Suppressor macrophage treated with lipopolysaccharide for 1 hour (primary cell): ENCODE measurements around the gene GRK3.
"Not testable (repeated sequence)": the region's sequence is repeated elsewhere in the genome, so short reads cannot be mapped to it uniquely, and the experiment has no call there.

Experiments used
- DNase-seq, 3 donors: peaks; one replicate each; pipeline ENCODE4 v3.0.0-alpha.2; 2020 to 2022

GRK3 gene

GRCh38 chr22:25702571-25703167 is 138.2 kb downstream of the GRK3 start:
- DNase-seq = peak; percentile 26 to 47 (median 29)

- no peak for DNase-seq
Observed at GRCh38 chr22:25704701-25705100, 140.2 kb downstream of the GRK3 start.

DNA sequence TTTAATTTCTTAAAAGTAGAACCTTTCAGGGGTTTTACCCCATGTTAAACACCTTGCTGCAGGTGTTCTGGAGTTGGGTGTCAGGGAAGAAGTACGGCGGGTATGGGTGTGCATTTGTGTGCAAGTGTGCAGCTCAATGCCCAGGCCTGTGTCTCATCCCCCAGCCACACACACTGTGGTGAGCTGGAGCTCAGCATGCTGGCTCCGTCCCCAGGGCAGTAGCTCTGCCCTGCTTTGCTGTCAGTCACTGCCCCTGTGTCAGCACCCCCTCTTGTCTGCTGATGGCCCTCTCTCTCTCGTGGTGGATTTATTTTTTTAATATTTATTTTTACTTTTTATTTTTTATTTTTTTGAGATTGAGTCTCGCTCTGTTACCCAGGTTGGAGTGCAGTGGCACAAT is 141.7 kb downstream of the GRK3 start:
- DNase-seq = no peak

- DNase-seq = not testable (repeated sequence)
Observed at GRCh38 chr22:25708430-25708829, 144.0 kb downstream of the GRK3 start.

DNA sequence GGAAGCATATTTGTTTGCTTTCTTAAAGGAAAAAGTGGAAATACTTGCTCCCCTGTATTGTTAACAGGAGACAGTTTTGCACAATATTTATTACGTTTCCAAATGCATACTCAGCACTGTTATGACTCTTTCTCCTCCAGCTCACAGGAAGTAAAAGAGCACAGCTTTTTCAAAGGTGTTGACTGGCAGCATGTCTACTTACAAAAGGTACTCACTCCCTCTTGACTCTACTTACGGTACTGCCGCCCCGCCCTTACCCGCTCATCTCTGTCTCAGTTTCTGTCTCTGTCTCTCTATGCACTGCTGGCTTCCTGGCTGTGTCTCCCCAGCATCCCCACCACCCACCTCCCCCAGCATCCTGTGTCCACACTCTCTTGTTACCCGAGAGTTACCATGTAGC is 145.3 kb downstream of the GRK3 start:
- DNase-seq = no peak

DNA sequence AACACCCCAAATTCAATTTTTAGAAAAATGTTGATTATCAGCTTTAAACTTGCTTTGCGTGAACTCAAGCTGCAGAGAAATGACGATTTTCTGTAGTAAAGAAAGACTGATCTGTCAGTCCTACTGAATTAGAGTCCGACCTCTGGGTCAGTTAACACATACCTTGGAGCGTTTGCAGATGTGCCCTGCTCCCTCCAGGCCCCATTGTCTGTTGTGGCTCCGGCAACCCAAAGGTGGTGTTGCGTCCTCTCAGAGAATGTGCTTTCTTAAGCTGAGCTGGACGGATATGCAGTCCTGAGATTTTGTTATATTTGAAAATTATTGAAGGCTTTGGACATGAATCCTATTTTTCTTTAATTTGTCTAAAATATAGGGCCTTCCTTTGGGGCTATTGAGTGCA is 146.0 kb downstream of the GRK3 start:
- DNase-seq = no peak

DNA sequence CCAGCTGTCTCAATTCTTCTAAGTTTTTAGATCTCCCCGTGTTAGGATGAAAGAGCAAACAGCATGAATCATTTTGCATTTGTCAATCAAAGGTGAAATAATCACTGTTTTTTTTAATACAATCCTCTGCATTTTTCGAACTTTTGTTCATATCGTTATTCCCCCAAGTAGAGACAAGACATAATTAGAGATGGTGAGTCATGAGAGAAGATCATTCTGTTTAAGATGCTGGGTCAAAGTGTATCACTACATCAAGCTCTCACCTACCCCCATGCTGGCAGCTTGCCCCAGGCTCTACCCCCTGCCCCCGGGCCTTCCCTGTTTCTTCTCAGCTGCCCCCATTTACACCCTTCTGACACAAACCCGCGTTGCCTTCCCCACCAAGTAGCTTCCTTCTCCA is 147.0 kb downstream of the GRK3 start:
- DNase-seq = no peak

GRCh38 chr22:25712661-25713400 is 148.4 kb downstream of the GRK3 start:
- no peak for DNase-seq

GRCh38 chr22:25714070-25714469 is 149.6 kb downstream of the GRK3 start:
- DNase-seq = no peak

DNA sequence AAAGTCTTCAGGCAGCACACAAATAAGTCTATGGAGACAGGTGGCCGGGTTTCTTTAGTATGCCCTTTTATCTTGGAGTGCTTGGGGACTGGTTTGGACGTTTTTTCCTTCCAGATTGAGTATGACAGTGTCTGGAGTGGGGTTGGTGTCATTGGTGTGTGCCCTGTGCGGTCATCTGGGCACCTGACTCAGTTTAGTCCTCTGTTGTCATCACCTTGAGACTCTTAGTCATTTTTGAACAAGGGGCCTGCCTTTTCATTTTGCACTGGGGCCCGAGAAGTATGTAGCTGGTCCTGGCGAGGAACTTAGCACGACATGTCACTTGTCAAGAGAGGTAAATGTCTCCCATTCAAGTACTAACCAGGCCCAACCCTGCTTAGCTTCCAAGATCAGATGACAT is 150.3 kb downstream of the GRK3 start:
- no peak for DNase-seq

DNA sequence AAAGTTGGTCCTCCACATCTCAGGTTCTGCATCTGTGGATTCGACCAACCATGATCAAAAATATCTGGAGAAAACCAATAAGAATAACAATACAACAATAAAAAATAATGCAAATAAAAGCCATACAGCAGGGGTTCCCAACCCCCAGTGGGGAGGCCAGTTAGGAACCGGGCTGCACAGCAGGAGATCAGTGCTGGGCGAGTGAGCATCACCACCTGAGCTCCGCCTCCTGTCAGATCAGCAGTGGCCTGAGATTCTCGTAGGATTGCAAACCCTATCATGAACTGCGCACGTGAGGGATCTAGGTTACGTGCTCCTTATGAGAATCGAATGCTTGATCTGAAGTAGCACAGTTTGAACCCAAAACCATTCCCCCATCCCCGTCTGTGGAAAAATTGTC is 152.2 kb downstream of the GRK3 start:
- DNase-seq = no peak

GRCh38 chr22:25718135-25718840 is 153.8 kb downstream of the GRK3 start:
- no peak for DNase-seq

GRCh38 chr22:25722223-25722622 is 157.7 kb downstream of the GRK3 start:
- no peak for DNase-seq

- DNase-seq = no peak
Observed at GRCh38 chr22:25722626-25723025, 158.2 kb downstream of the GRK3 start.

GRCh38 chr22:25726241-25726640 is 161.8 kb downstream of the GRK3 start:
- no peak for DNase-seq

DNA sequence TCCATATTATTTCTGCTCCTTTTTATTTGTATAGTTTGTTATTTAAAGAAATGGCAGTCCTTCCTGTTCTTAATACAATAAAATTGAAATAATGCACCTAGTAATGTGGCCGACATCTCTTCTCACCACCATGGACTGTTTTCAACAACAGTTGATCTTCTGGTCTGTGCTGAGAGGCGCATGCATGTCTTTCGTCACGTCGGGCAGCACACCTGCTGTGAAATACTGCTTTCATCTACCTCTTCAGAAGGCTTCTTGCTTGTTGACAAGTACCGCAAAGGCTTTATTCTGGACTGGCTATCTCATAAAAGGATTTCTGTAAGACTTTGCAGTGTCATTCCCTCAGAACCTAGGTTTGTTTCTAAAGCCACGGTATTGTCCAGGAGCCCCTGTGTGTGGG is 163.6 kb downstream of the GRK3 start:
- DNase-seq = no peak

DNA sequence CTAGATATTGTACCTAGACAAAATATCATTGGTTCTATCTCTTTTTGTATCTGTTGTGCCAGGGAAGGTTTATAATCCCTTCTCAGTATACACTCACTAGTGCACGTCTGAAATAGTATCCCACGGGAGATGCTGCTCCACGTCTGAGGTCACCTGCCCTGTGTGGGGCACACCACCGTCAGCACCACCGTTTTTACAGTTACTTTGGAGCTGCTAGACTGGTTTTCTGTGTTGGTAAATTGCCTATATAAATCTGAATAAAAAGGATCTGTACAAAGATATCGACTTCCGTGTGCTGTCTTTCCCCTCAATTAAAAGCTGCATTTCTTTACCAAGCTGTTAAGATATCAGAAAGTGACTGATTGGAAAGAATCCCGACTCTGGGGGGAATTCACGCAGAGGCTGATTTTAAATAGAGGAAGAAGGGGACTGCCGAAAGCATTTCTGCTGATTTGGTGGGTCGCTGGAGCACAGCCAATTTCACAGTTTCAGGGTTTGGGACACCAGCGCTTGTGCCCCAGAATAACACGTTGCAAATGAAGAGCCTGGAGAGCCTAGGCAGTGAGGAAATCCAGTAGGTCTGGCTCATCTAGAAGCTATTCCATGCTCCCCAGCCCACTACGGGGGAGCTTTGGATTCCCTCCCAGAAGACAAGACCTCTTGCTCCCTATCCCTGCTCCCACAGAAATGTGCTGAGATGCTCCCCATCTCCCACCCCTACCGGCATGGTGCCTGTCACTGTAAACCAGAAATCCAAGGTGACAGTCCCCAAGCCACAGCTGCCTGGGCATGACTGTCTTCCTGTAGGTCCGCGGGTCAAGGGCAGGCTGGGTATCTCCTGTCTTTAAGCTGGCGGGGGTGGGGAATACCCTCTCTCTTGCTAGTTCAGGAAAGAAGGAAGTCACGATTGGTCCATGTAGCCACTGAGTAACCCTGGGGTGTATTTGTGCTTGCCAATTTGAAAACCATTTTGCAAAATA is 164.8 kb downstream of the GRK3 start:
- DNase-seq = peak; percentile 45 to 60 (median 53)

- no peak for DNase-seq
Observed at GRCh38 chr22:25735650-25736049, 171.2 kb downstream of the GRK3 start.

- DNase-seq = no peak
Observed at GRCh38 chr22:25736378-25737011, 172.0 kb downstream of the GRK3 start.

GRCh38 chr22:25739659-25740344 is 175.3 kb downstream of the GRK3 start:
- no peak for DNase-seq

DNA sequence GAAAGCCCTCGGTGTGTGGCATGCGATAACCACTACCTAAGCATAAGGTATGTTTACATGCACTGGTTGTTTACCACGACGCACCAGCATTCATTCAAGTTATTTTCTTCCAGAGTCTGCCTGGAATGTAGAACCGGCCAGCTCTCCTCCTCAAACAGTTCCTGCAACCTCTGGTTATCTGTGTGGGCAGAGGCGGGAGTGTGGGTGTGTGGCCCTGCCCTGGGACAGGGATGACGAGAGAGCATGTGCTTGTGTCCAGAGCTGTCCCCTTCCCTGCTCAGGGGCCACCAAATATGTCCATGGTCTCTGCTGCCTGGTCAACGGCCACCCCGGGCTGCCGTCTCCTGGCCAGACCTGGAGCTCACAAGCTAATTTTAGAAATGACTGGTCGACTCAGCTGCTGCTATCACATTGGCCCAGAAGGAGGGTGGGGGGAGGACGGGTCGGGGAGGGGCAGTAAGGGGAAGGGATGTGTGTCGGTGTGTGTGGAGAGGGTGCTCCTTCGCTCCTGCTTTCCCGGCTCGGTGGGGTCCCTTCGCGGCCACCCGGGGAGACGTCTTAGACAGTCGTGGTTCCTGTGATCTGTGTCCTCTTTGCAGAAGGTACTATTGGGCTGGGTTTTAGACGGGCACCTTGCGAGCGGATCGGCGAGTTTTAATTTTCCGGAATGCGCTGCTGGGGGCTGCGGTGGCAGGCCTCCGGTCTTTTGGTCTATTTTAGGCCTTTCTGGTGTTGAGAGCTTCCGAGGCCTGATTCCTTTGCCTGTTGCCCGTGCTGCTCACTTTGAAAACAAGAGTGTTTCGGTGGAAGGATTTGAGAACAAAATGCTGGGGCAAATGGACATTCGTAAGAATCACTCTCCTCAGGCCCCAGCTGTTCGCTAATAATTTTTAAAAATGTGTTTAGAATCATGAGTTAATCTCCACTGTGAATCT is 177.5 kb downstream of the GRK3 start, which contains the start of gene MYO18B:
Gene MYO18B (plus strand): TSS at position 497 of the 935 bp plus-strand sequence. CDS start 18,905 bp downstream, outside the sequence.
- peak in 1 of 3 donors; percentile 16 for DNase-seq
